Left ventricle myocardium inferior (tissue), 1 donor: ENCODE measurements around the gene KRT3. TPM values are rescaled to one million over a fixed set of nuclear protein-coding genes. Genes with fewer than 3 reads are reported as not detected.

Experiments used
- DNase-seq: peaks from one replicate; pipeline ENCODE4 v3.0.0-alpha.2; 2020
- H3K27ac ChIP-seq: fragments of 200-600 bp; replicated peaks from 2 replicates; pipeline ENCODE4 v1.8.0; 2021
- H3K27me3 ChIP-seq: fragments of 200-600 bp; 2 replicates; pipeline ENCODE4 v1.8.0; 2021; ENCODE audit warnings: low read depth
- H3K36me3 ChIP-seq: fragments of 200-600 bp; 2 replicates; pipeline ENCODE4 v1.8.0; 2021
- H3K4me1 ChIP-seq: fragments of 200-600 bp; 2 replicates; pipeline ENCODE4 v1.8.0; 2021
- H3K4me3 ChIP-seq: fragments of 200-600 bp; 2 replicates; pipeline ENCODE4 v1.8.0; 2021; ENCODE audit warnings: mild to moderate bottlenecking, moderate library complexity
- H3K9me3 ChIP-seq: fragments of 200-600 bp; replicated peaks from 2 replicates; pipeline ENCODE4 v1.8.0; 2021
- CTCF ChIP-seq: fragments of 200-600 bp; IDR thresholded peaks from 2 replicates; pipeline ENCODE4 v1.8.0; 2021; ENCODE audit warnings: antibody characterized with exemption, mild to moderate bottlenecking, borderline replicate concordance
- intact Hi-C: fragments of 100-400 bp; cut with micrococcal nuclease; formaldehyde crosslinking; loops from one replicate; pipeline ENCODE4 v1.11.0; 2022
- long read RNA-seq: library from polyadenylated mRNA; unstranded; transcript quantifications from one replicate; pipeline ENCODE4 v2.0.0, GENCODE V29; 2021
- total RNA-seq: library from RNA; stranded (reverse); fragmentation: NEBNext Ultra II Directional; extraction: Animal tissue kit (Norgen Biotek cat#: 25700); gene quantifications from one replicate; pipeline ENCODE4 v1.2.1, GENCODE V29; 2021
- donor health status: DM: no; HTN: yes; CAD: no; lungs with severe emphysema.

KRT3 gene
- total RNA-seq = not detected
- long read RNA-seq = 0 reads

GRCh38 chr12:52795694-52796428 lies at the start of gene KRT3:
Gene KRT3, minus strand, starts transcription at chr12:52796117. Its CDS starts 75 bp downstream, at chr12:52796042.
- Histone ChIP-seq H3K9me3 (no peaks in the 10 kb centered on the region), H3K27me3 (peaks cover 43% of the 10 kb centered on the region), H3K4me1 (no peaks in the 10 kb centered on the region), H3K27ac (no peak within 1 kb of the TSS), H3K4me3 (no peak within 1 kb of the TSS), H3K36me3 (no peaks in the 10 kb centered on the region)
- intact Hi-C loops = no loop called here
- no peak for TF ChIP-seq CTCF
- DNase-seq = no peak

GRCh38 chr12:52844386-52844785 lies 48.5 kb upstream of the KRT3 start:
- intact Hi-C loops = no loop called here
- TF ChIP-seq CTCF = no peak

GRCh38 chr12:52839436-52840105 lies 43.7 kb upstream of the KRT3 start:
- no peak for TF ChIP-seq CTCF
- no peaks in the 10 kb centered on the region for H3K9me3 ChIP-seq
- no peak overlapping the region for H3K27ac ChIP-seq
- no peaks in the 10 kb centered on the region for H3K4me1 ChIP-seq
- H3K36me3 ChIP-seq = no peaks in the 10 kb centered on the region
- H3K4me3 ChIP-seq = no peak overlapping the region
- no peak for DNase-seq
- intact Hi-C loops = no loop called here
- H3K27me3 ChIP-seq = peaks cover 81% of the 10 kb centered on the region

More at GRCh38 chr12:52844386-52844785, 48.5 kb upstream of the KRT3 start:
- Histone ChIP-seq H3K36me3 (no peaks in the 10 kb centered on the region), H3K27me3 (peaks cover 69% of the 10 kb centered on the region), H3K4me1 (no peaks in the 10 kb centered on the region), H3K4me3 (no peak overlapping the region), H3K9me3 (no peaks in the 10 kb centered on the region), H3K27ac (no peak overlapping the region)
- no peak for DNase-seq

- no peaks in the 10 kb centered on the region for H3K9me3 ChIP-seq
- TF ChIP-seq CTCF = no peak
- no peak overlapping the region for H3K27ac ChIP-seq
- H3K4me1 ChIP-seq = no peaks in the 10 kb centered on the region
- H3K27me3 ChIP-seq = peaks cover 87% of the 10 kb centered on the region
- intact Hi-C loops = no loop called here
- no peak for DNase-seq
- no peak overlapping the region for H3K4me3 ChIP-seq
- H3K36me3 ChIP-seq = no peaks in the 10 kb centered on the region
Measured at GRCh38 chr12:52838609-52839435, 42.9 kb upstream of the KRT3 start.

- no peak for TF ChIP-seq CTCF
- Histone ChIP-seq H3K9me3 (no peaks in the 10 kb centered on the region), H3K4me1 (no peaks in the 10 kb centered on the region), H3K27ac (no peak overlapping the region), H3K4me3 (no peak overlapping the region), H3K27me3 (peaks cover 90% of the 10 kb centered on the region), H3K36me3 (no peaks in the 10 kb centered on the region)
- DNase-seq = no peak
- intact Hi-C loops = no loop called here
Measured at GRCh38 chr12:52837781-52838608, 42.1 kb upstream of the KRT3 start.
